Retina (tissue), 1 donor: Measurements from ENCODE around the gene PDE7B.
"Not testable (repeated sequence)": the region's sequence is repeated elsewhere in the genome, so short reads cannot be mapped to it uniquely, and the experiment has no call there.

Experiments
- DNase-seq: peaks from one replicate; pipeline ENCODE4 v3.0.0-alpha.2; 2016

The PDE7B gene

GRCh38 chr6:136114661-136115060 is 263.2 kb downstream of the PDE7B start:
- DNase-seq, result no peak

- DNase-seq, result no peak
Measured at GRCh38 chr6:136115941-136116340, 264.4 kb downstream of the PDE7B start.

- no peak for DNase-seq
Measured at GRCh38 chr6:136117081-136117480, 265.6 kb downstream of the PDE7B start.

- no peak for DNase-seq
Measured at GRCh38 chr6:136118787-136119186, 267.3 kb downstream of the PDE7B start.

- DNase-seq, result no peak
Measured at GRCh38 chr6:136123468-136123867, 272.0 kb downstream of the PDE7B start.

- DNase-seq, result no peak
Measured at GRCh38 chr6:136125585-136125984, 274.1 kb downstream of the PDE7B start.

GRCh38 chr6:136127873-136128272 is 276.4 kb downstream of the PDE7B start:
- peak; percentile 52 for DNase-seq

GRCh38 chr6:136129365-136129764 is 277.9 kb downstream of the PDE7B start:
- DNase-seq, result no peak

- DNase-seq, result no peak
Measured at GRCh38 chr6:136134268-136134667, 282.8 kb downstream of the PDE7B start.

- DNase-seq, result no peak
Measured at GRCh38 chr6:136134751-136135150, 283.2 kb downstream of the PDE7B start.

GRCh38 chr6:136136274-136136673 is 284.8 kb downstream of the PDE7B start:
- no peak for DNase-seq

GRCh38 chr6:136137008-136137692 is 285.6 kb downstream of the PDE7B start:
- peak; percentile 29 for DNase-seq

GRCh38 chr6:136137739-136138402 is 286.4 kb downstream of the PDE7B start:
- DNase-seq, result no peak

GRCh38 chr6:136139111-136139510 is 287.6 kb downstream of the PDE7B start:
- not testable (repeated sequence) for DNase-seq

- no peak for DNase-seq
Measured at GRCh38 chr6:136144251-136145023, 292.9 kb downstream of the PDE7B start.

- no peak for DNase-seq
Measured at GRCh38 chr6:136146130-136146529, 294.6 kb downstream of the PDE7B start.

GRCh38 chr6:136147342-136147741 is 295.8 kb downstream of the PDE7B start:
- no peak for DNase-seq

GRCh38 chr6:136148051-136148450 is 296.6 kb downstream of the PDE7B start:
- no peak for DNase-seq

- DNase-seq, result no peak
Measured at GRCh38 chr6:136148523-136148922, 297.0 kb downstream of the PDE7B start.

GRCh38 chr6:136149311-136149710 is 297.8 kb downstream of the PDE7B start:
- DNase-seq, result no peak

GRCh38 chr6:136150961-136151360 is 299.5 kb downstream of the PDE7B start:
- no peak for DNase-seq

- no peak for DNase-seq
Measured at GRCh38 chr6:136153707-136154375, 302.3 kb downstream of the PDE7B start.

- no peak for DNase-seq
Measured at GRCh38 chr6:136155191-136155590, 303.7 kb downstream of the PDE7B start.
